ENCODE data around the gene SEMA6B.

SEMA6B gene

GRCh38 chr19:4505570-4506448, 53.7 kb downstream of the SEMA6B start:
- no peak for DNase-seq

GRCh38 chr19:4504891-4505569, 54.5 kb downstream of the SEMA6B start:
- DNase-seq = no peak

DNA sequence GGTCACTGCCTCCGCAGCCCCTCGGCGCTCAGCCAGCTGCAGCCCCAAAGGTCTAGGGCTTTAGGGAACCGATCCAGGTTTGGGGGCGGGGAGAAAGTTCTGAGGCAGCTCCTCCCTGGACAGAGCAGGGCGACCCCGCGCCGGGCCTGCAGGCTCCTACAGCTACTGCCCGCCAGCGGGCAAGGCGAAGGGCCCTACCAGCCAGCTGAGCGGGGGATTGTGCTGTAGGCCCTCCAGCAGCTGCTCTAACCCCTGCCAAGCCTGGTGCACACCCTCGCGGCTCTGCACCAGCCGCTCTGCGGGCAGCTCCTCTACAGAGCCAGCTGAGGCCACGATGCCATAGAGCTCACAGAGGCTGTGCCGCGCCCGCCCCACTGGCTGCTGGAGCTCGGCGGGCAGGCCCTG, 55.2 kb downstream of the SEMA6B start:
- DNase-seq = no peak

DNA sequence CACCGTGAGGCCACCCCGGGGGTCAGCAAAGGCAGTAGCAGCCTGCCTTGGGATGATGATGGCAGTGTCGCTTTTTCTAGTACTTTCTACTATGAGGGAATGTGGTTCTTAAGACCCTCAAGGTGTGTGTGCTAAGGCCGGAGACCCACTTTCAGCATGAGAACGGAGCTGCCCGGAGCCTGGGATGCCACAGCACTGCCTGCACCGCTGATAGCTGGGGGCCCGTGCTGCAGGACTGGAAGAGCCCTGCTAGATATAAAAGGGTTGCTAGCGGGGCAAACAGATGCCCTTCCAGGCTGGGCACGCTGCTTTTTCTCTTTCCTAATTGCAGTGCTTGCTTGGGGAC, 55.7 kb downstream of the SEMA6B start:
- no peak for DNase-seq

GRCh38 chr19:4503132-4503824, 56.2 kb downstream of the SEMA6B start:
- DNase-seq = no peak

GRCh38 chr19:4502282-4503131, 57.0 kb downstream of the SEMA6B start:
- DNase-seq = no peak

DNA sequence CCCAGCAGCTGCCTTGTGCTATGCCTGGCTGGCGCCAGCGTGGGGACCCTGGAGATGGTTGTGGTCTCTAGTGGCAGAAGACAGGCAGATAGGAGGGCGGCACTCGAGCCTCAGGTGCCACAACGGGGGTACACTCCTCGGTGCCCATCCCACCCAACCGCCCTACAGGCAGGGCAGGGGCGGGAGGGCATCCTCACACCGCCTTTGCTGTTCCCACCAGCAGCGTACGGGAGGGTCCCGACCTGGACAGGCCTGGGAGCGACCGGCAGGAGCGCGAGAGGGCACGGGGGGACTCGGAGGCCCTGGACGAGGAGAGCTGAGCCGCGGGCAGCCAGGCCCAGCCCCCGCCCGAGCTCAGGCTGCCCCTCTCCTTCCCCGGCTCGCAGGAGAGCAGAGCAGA, 57.8 kb downstream of the SEMA6B start:
- no peak for DNase-seq

DNA sequence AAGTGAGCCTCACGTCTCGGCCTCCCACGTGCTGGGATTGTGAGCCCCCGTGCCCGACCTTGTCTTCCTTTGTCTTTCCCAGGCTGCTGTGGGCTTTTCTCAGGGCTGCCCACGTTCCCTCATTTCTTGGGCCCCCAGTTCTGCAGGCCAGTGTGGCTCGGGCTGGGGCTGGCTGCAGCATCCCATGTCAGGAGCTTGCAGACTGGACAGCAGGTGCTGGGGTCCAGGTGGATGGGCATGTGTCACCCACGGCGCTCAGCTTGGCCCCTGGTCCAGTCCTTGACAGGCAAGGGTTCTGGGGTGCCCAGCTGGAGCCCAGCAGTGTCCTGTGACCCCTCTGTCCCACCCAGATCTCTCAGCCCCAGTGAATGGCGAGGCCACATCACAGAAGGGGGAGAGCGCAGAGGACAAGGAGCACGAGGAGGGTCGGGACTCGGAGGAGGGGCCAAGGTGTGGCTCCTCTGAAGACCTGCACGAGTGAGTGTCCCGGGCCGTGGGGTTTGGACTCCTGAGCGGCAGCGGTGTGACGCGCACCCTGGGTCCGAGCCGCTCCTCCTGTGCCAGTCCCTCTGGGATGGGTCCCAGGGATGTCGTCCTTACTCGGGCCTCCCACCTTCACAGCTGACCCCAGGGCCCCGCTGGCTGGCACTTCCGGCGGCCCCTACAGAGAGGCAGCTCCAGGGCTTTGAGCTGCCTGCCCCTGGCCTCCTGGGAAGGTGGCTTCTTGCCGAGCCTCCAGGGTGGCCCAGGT, 58.5 kb downstream of the SEMA6B start:
- DNase-seq = no peak

GRCh38 chr19:4499855-4500254, 59.6 kb downstream of the SEMA6B start:
- no peak for DNase-seq

GRCh38 chr19:4499318-4499717, 60.2 kb downstream of the SEMA6B start:
- no peak for DNase-seq

- no peak for DNase-seq
Observed at GRCh38 chr19:4498694-4499093, 60.8 kb downstream of the SEMA6B start.

DNA sequence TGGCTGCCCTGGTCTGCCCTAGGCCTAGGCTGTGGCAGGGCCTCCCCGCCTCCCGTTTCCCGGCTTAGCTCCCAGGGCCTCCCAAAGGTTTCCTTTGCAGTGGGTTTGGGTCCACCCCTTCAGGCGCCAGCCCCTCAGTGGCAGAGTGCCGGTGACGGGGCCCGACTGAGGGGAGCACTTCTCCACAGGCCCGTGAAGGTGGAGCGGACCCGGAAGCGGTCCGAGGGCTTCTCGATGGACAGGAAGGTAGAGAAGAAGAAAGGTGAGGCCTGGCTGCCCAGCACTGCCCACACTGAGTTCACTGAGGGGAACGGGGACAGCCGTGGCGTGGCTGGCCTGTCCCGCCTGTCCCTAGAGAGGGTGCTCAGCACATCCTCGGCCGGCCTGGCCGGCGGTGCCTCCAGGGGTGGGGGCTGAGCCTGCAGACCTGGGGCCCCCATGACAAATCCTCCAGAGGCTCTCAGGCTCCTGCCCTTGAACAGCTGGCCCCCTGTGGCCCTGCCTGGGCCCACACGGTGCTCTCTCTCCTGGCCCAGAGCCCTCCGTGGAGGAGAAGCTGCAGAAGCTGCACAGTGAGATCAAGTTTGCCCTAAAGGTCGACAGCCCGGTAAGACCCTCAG, 61.6 kb downstream of the SEMA6B start:
- no peak for DNase-seq

DNA sequence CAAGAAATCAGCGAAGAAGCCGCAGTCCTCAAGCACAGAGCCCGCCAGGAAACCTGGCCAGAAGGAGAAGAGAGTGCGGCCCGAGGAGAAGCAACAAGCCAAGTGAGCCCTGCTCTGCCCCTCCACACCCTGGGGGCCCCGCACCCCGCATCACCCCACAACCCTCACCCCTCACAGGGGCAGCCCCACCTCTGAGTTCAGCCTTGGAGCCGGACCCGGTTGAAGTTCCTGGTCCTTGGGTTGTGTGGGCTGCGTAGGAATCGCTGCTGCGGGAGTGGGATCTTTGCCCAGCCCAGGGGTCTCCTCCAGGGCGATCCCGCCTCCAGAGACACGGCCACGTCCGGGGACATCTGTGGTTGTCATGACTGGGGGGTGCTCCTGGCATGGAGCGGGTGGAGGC, 63.2 kb downstream of the SEMA6B start:
- no peak for DNase-seq

GRCh38 chr19:4495471-4495870, 64.0 kb downstream of the SEMA6B start:
- no peak for DNase-seq

DNA sequence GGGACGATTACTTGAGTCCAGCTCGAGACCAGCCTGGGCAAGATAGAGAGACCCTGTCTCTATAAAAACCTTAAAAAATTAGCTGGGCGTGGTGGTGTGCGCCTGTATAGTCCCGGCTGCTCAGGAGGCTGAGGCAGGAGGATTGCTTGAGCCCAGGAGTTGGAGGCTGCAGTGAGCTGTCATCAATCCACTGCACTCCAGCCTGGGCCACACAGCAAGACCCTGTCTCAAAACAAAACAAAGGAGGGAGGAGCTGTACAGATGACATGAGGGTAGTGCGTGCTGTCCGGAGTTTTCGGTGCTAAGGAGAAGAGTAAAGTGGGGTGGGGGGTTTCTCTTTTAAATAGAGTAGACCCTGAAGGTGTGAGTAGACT, 64.8 kb downstream of the SEMA6B start:
- no peak for DNase-seq

DNA sequence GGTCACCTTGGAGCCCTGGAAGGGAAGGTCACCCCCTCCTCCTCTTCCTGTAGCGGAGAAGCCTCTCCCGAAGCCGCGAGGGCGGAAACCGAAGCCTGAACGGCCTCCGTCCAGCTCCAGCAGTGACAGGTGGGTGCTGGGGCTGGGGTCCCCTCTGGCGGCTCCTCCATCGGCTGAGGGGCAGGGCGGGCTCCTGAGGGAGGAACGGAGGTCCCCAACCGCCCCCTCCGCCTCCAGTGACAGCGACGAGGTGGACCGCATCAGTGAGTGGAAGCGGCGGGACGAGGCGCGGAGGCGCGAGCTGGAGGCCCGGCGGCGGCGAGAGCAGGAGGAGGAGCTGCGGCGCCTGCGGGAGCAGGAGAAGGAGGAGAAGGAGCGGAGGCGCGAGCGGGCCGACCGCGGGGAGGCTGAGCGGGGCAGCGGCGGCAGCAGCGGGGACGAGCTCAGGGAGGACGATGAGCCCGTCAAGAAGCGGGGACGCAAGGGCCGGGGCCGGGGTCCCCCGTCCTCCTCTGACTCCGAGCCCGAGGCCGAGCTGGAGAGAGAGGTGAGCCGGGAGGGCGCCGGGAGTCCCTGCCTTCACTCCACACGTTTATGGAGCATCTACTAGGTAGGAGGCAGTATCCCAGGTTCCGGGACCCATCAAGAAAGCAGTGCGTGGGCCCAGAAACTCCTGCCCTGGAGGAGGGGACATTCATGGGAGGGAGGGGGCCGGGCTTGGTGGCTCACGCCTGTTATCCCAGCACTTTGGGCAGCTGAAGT, 65.4 kb downstream of the SEMA6B start:
- no peak for DNase-seq

- no peak for DNase-seq
Observed at GRCh38 chr19:4493104-4493928, 66.2 kb downstream of the SEMA6B start.

Measured in RPMI8226 (cell line).